IPS-NIHi7 (cell line): ENCODE measurements around the gene FSTL4.

Experiments
- DNase-seq: peaks from one replicate; pipeline ENCODE4 v3.0.0; 2012; ENCODE audit warnings: mixed read lengths; ENCODE audit errors: extremely low spot score

The FSTL4 gene

DNA sequence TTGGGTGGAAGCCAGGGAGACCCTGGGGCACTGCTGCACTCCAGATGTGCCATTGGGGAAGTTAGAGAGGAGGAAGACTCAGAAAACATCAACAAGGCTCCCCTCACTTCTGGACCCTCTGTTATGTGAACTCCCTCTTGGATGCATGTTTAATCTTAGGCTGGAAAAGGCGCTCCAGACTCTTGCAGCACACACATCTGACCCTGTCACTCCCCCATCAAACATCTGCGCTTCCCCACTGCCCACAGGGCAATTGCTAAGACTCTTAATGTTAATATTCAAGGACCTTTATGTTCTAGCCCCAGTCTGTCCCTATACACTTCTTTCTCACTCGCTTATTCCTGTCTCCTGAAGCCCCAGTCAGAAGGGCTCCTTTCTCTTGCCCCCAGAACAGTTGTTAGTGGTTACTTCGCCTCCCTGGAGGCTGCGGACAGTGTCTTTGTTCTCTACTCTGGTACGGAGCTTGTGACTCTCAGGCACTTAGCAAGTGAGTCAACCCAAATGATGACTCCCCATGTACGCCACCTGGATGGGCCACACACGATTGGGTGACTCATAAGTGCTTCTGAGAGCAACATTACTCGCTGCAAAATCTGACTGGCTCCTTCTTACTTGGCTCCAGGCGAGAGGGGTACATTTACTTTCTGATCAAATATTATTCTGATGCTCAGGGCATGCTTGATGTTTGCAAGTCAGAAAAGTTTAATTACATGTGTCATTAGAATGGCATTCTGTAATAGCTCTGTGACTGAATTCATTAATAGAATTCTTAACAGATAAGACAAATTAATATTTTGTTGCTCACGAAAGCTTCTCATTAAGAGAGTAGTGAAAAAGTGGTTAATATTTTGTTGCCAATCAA lies 366.9 kb downstream of the FSTL4 start:
- peak; percentile 57 for DNase-seq

DNA sequence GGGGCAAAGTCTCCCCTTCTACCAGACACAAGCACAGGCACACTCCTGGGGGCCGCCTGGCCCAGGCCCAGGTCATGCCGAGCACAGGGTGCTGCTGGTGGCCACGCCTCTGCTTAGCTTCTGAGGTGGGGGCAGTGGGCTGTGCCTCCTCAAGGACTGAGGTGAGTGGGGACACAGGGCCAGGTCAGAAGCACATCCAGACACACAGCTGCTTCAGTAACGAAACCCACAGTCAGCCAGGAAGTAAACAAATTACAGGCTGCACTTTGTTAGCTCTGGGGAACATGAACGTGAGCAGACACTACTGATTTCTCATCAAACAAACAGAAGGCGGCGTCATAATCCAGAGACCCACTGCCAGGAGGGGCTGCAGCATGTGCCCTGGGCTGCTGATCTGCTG lies 368.1 kb downstream of the FSTL4 start:
- no peak for DNase-seq

DNA sequence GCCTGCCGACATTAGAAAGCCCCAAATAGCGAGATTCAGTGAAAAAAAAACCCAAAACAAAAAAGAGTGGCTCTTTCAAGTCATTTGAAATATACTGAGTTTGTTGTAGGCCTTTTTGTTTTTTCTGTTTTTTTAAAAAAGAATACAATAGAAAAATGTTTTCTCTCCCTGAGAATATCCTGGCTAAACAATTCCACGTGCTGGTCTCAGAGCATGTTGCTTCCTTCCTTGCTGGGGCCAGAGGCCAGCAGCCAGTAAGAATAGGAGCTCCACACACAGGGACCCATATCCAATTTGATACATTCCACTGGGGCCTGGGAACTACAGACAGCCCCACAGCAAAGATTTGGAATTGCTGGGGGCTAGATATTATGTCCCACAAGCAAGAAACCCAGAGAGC lies 369.1 kb downstream of the FSTL4 start:
- no peak for DNase-seq

GRCh38 chr5:133242221-133242835 lies 370.0 kb downstream of the FSTL4 start:
- no peak for DNase-seq

DNA sequence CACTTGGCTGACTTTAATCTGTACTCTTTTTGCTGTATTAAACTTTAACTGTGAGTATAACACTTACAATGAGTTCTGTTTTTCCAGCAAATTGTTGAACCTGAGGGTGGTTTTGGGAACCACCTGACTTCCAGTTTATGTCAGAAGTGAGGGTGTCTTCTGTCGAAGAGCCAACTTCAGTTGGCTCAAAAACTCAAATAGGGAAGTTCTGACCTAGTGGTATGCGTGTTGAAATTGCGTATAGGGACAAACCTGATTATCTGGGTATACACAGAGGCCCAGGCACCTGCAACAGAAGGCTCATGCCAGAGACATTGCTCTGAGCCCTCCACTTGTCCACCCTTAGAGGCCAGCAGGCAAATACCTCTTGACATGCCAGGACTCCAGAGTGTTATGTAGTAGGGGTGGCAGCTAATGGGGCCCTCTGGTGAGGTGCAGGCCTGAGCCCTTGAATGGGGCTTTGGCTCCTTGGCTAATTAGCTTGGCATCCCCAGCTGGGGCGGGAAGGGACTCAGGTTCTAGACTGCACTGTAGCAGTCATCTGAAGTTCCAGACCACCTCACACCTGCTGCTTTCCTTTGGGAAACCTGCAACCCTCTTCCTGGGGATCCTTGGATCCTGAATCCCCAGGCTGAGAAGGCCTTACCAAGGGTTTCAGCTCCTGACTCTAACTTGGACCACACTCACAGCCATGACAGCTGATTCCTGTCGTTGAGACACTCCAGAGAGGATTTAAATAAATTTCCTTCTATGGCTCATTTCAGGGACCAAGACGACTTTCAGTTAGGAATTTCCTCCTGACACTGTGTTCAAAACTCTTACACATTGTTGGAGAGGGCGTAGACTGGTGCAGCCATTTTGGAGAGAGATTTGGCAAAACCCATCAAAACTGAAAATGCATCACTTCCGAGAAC lies 370.9 kb downstream of the FSTL4 start:
- DNase-seq: no peak

DNA sequence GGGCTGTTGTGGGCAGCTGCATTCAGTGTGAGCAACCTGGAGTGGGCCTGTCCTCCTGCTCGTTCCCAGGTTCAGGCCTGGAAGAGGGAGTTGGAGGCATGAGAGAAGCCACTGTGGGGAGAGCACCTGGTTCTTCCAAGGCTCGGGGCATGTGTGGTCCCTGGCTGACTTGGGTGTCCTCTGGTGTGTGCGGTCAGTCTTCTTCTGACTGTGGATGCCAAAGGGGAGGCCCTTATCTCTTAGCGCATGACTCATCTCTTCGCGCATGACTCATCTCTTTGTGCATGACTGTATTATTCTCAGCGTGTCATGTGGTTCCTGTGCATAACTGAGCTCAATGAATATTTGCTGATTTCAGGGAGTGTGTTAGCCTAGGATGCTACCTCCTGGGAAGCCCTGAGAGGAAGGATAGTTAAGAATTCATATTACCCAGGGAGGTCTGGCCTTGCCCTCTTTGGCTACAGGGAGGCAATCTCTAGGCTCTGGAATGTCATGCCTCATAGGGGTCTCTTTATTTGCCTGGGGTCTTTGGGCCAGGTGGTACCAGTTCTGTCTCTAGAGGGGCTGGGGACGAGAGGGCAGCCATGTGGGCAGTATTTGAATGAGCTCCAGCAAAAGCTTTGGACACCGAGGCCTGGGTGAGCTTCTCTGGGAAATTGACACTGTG lies 371.8 kb downstream of the FSTL4 start:
- no peak for DNase-seq

DNA sequence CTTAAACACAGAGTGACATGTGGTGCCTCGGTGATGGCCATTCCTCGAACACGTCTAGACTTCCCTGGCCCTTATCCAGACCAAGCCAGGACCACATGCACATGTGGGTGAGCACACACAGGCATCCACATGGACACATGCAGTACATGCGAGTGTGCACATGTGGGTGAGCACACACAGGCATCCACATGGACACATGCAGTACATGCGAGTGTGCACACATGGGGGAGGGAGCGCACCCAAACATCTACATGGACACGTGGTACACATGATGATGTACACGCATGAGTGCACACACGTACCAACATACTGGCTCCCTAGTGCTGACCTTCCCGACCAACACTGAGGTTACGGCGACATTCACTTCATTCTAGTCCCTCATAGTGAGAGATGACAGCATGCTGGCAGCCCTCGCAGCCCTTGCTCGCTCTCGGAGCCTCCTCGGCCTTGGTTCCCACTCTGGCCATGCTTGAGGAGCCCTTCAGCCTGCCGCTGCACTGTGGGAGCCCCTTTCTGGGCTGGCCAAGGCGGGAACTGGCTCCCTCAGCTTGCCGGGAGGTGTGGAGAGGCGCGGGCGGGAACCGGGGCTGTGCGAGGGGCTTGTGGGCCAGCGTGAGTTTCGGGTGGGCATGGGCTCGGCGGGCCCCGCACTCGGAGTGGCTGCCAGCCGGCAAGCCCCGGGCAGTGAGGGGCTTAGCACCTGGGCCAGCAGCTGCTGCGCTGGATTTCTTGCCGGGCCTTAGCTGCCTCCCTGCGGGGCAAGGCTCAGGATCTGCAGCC lies 373.7 kb downstream of the FSTL4 start:
- DNase-seq: no peak

- no peak for DNase-seq
These were observed 375.4 kb downstream of the FSTL4 start for GRCh38 chr5:133236976-133237375.

DNA sequence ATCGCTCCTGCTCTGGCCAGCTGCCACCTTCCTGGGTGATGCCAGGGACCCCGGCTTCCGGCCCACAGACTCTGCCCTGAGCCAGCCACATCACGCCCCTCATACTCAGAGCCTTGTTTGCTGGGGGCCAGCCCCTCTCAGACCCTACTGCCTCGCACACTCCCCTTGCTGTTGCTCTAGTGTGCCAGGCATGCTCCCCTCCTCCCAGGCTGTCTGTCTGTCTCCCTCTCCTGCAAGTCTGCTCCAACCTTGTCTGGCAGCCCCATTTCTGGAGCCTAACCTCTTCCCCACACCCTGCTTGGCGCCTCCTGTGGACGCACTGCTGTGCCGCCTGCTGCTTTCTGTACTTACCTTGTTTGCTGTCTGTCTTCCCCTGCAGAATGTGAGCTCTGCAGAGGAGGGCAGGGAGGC lies 375.8 kb downstream of the FSTL4 start:
- DNase-seq: no peak

GRCh38 chr5:133235696-133236426 lies 376.5 kb downstream of the FSTL4 start:
- DNase-seq: no peak

- no peak for DNase-seq
These were observed 377.4 kb downstream of the FSTL4 start for GRCh38 chr5:133234911-133235310.

DNA sequence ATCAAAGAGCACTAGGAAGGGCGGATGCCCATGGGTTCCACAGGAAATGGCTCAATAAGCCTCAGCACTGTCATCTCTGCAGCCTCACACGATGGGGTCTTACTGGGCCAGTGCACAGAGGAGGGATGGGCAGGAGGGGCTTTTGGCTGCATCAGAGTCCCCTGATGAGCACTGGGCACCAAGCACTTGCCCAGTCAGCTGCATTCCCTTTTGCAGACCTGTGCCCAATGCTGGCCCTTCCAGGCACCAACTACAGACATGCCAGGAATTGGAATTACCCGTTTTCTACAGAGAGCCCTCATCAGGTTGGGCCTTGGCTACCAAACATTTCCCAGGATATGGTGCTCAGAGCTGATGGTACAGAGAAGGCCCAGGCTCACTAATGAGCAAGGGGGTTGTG lies 378.1 kb downstream of the FSTL4 start:
- no peak for DNase-seq

DNA sequence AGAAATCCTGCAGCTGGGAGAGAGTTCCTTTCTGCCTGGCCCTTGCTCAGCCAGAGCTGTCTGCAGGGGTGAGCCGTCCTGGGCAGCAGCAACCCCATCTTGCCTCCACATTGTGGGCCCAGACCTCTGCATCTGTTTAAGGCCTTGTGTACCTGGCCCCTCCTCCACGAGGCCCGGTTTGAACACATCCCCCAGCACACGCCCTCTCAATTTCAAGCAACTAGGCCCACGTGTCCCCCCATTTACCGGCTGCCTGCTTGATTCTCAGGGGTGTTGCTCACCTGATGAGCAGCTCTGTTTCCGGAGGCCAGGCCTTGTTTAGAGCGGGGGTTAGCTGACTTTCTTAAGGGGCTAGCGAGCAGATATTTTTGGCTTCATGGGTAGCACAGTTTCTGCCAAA lies 378.7 kb downstream of the FSTL4 start:
- no peak for DNase-seq

GRCh38 chr5:133232911-133233310 lies 379.4 kb downstream of the FSTL4 start:
- no peak for DNase-seq

DNA sequence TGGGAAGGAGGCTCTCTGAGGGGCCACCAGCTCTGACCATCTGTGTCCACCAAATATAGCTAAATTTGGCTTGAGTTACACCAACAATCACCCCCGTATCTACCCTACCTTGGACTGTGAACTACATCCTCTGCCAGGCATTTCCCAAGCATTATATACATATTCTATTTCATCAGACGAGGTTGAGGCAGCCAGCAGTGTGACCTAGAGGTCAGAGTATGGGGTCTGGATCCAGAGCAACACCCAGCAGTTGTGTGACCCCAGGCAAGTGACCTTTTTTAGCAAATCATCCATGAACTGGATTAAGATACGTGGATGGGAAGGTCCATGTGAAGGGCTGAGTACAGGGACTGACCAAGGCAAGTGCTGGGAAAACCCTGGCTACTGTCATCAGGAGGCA lies 379.9 kb downstream of the FSTL4 start:
- no peak for DNase-seq

DNA sequence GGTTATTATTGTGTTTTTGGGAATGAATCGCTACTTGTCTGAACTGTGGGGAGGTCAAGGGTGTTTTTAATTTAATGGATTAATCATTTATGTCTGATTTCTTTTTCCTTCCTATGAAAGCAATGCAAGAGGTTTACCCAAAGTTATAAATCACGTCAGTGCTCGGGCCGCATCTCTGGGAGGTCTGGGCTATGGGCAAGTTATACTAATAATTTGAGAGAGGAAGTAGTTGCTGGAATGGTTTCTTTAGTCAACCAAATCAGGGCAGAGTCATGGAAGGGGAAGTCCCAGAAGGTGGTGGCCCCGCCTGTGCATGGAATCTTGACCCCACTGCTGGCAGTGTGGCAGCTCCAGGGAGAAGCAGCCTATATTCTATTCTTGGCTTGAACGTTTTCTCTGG lies 380.3 kb downstream of the FSTL4 start:
- no peak for DNase-seq

DNA sequence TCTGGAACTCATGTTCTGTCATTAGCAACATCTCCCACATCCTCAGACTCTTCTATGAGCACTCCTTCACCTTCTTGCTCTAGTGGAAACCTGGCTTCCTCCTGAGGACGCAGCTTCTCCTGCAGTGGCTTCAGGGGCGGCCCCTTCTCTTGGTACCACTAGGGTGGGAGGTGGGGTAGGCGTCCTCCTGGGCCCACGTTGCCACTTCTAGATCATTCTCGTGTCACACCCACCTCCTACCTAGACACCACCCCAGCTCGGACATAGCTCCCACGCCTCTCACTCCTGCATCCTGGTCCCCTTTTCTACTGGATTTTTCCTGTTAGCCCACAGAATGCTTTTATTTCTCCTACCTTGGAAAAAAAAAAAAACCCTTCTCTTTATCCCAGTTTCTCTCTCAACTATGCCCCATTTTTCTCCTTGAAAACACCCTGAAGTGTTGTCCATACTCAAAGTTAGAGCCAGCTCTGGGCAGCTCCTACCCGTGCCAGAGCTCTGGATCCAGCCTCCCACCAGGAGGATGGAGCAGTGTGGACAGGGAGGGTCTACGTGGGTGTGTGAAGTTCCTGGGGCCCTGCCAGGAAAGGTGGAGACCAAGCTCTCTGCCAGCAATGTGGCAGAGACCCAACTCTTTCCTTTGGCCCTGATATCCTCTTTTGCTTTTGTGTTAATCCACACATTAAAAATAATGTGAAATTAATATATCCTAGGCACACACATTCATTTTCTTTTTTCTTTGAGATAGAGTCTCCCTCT lies 381.3 kb downstream of the FSTL4 start:
- no peak for DNase-seq

GRCh38 chr5:133229931-133230664 lies 382.2 kb downstream of the FSTL4 start:
- no peak for DNase-seq

DNA sequence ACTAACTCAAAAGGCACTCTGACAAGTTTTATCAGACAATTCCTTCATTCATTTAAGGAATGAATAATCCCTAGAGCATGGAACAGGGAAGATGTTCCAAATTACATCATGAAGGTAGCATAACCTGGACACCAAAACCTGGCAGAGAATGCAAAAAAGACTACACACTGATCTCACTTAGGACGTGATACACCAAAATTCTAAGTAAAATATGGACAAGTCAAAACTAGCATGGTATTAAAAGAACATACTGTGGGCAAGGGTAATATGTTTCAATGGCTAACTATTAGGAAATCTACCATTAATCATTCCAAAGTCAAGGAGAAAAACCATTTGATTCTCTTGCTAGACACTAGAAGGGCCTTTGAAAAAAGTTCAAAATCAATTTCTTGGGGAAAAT lies 384.0 kb downstream of the FSTL4 start:
- no peak for DNase-seq
